Activated B cell treated with CpG ODN at 0.5 μM for 24 hours (primary cell): ENCODE results near the gene GSDME. TPM values are rescaled to one million over a fixed set of nuclear protein-coding genes. Genes with fewer than 3 reads are reported as not detected.

Source experiments
- ATAC-seq: fragments of 200-7000 bp; cut with Tn5 transposase; one replicate; pipeline ENCODE4 v1.10.0; 2021; ENCODE audit warnings: low read depth, mild to moderate bottlenecking, moderate library complexity
- CTCF ChIA-PET: fragments of 350-600 bp; sonication (Branson Sonifier 250); formaldehyde crosslinking; loops from one replicate; lab custom pipeline; 2021; ENCODE audit warnings: antibody characterized with exemption; lab: Charles Lee
- POLR2A ChIA-PET: fragments of 350-600 bp; sonication (Branson Sonifier 250); formaldehyde crosslinking; loops from one replicate; lab custom pipeline; 2021; ENCODE audit warnings: antibody characterized with exemption; lab: Charles Lee
- DNase-seq: peaks from one replicate; pipeline ENCODE4 v3.0.0; 2022
- H3K27ac Mint-ChIP-seq: one replicate; pipeline ENCODE4 v1.8.0; 2020; ENCODE audit warnings: mixed read lengths
- H3K27me3 Mint-ChIP-seq: one replicate; pipeline ENCODE4 v1.8.0; 2021; ENCODE audit warnings: mixed read lengths
- H3K36me3 Mint-ChIP-seq: one replicate; pipeline ENCODE4 v1.8.0; 2021; ENCODE audit warnings: low read depth, mixed read lengths
- H3K4me1 Mint-ChIP-seq: one replicate; pipeline ENCODE4 v1.8.0; 2021; ENCODE audit warnings: mixed read lengths
- H3K4me3 Mint-ChIP-seq: one replicate; pipeline ENCODE4 v1.8.0; 2020; ENCODE audit warnings: mild to moderate bottlenecking, mixed read lengths
- H3K9me3 Mint-ChIP-seq: one replicate; pipeline ENCODE4 v1.8.0; 2020; ENCODE audit warnings: mixed read lengths
- intact Hi-C: fragments of 100-400 bp; cut with micrococcal nuclease; formaldehyde crosslinking; loops from one replicate; pipeline ENCODE4 v1.15.1; 2024
- total RNA-seq: library from RNA; stranded (reverse); gene quantifications from 2 replicates; pipeline ENCODE4 v1.2.3, GENCODE V29; 2022
- TF ChIP-seq, protein P1 (sequence below): fragments of 200-600 bp; IDR thresholded peaks from one replicate; pipeline ENCODE4 v1.8.0; 2022; ENCODE audit warnings: antibody characterized with exemption, mild to moderate bottlenecking

Gene GSDME
- total RNA-seq, 1 donor from 2014 or later: 4.1 TPM

DNA sequence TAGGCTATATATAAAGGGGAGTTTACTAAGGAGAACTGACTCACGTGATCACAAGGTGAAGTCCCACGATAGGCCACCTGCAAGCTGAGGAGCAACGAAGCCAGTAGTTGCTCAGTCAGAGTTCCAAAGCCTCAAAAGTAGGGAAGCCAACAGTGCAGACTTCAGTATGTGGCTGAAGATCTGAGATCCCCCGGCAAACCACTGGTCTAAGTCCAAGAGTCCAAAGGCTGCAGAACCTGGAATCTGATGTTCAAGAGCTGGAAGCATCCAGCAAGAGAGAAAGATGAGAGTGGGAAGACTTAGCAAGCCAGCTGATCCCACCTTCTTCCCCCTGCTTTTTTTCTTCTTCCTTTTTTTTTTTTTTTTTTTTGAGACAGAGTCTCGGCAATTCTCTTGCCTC is 27.0 kb upstream of the GSDME start:
- DNase-seq: no peak
- CTCF ChIA-PET: no interaction called here
- Mint-ChIP-seq H3K4me1 (peaks cover 7% of the 10 kb centered on the region), H3K4me3 (no peak overlapping the region), H3K27me3 (no peaks in the 10 kb centered on the region), H3K36me3 (no peaks in the 10 kb centered on the region), H3K27ac (no peak overlapping the region), H3K9me3 (peaks cover 8% of the 10 kb centered on the region)
- intact Hi-C loops: no loop called here
- POLR2A ChIA-PET: interaction anchor here (0.5 kb wide), 1 partner anchor 1091 kb away, joined by 3 read pairs; no protein-coding TSS in a partner anchor
- TF ChIP-seq, protein P1, sequence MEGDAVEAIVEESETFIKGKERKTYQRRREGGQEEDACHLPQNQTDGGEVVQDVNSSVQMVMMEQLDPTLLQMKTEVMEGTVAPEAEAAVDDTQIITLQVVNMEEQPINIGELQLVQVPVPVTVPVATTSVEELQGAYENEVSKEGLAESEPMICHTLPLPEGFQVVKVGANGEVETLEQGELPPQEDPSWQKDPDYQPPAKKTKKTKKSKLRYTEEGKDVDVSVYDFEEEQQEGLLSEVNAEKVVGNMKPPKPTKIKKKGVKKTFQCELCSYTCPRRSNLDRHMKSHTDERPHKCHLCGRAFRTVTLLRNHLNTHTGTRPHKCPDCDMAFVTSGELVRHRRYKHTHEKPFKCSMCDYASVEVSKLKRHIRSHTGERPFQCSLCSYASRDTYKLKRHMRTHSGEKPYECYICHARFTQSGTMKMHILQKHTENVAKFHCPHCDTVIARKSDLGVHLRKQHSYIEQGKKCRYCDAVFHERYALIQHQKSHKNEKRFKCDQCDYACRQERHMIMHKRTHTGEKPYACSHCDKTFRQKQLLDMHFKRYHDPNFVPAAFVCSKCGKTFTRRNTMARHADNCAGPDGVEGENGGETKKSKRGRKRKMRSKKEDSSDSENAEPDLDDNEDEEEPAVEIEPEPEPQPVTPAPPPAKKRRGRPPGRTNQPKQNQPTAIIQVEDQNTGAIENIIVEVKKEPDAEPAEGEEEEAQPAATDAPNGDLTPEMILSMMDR: no peak
- ATAC-seq: no peak

DNA sequence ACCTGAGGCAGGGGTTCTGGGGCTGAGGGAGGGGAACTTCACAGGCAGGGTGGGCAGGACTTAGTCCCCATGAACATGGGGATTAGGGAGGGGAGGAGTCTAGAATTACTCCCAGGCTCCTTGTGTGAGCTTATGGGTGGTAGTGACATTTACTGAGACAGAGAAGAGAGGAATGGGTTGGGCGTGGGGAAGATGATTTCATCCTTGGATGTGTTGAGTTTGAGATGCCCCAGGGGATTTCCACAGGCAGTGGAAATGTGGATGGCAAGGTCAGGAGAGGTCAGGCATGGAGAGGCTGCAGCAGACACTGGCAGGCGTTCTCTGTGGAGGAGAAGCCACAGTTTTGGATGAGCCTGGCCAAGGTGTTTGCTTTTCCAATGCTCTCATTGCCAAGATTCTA is 26.4 kb upstream of the GSDME start:
- DNase-seq: no peak
- Mint-ChIP-seq H3K9me3 (peaks cover 5% of the 10 kb centered on the region), H3K36me3 (no peaks in the 10 kb centered on the region), H3K27me3 (no peaks in the 10 kb centered on the region), H3K4me3 (no peak overlapping the region), H3K27ac (no peak overlapping the region), H3K4me1 (peaks cover 12% of the 10 kb centered on the region)
- TF ChIP-seq, protein P1: no peak
- CTCF ChIA-PET: no interaction called here
- POLR2A ChIA-PET: no interaction called here
- intact Hi-C loops: no loop called here
- no peak for ATAC-seq

DNA sequence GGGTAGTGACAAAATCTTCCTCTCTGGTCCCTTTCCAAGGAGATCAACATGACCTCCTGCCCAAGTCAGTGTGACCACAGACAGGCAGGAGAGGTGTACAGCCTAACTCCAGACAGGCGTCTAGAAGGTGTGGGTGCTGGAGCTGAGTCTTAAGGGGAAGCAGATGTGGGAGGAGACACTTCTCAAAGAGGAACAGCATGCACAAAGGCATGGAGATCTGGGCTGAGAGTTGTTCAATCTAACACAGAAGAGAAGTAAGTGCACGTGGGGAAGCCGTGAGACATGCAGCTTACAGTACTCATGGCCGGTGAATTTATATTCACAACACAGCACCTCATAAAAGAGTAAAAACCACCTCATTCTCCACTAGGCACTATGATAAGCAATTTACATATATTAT is 23.8 kb upstream of the GSDME start:
- peaks cover 5% of the 10 kb centered on the region for H3K9me3 Mint-ChIP-seq
- H3K27ac Mint-ChIP-seq: no peak overlapping the region
- H3K4me1 Mint-ChIP-seq: peaks cover 6% of the 10 kb centered on the region
- H3K27me3 Mint-ChIP-seq: no peaks in the 10 kb centered on the region
- ChIA-PET CTCF (no interaction called here), POLR2A (no interaction called here)
- intact Hi-C loops: no loop called here
- H3K36me3 Mint-ChIP-seq: no peaks in the 10 kb centered on the region
- DNase-seq (no peak), ATAC-seq (no peak)
- no peak overlapping the region for H3K4me3 Mint-ChIP-seq
- TF ChIP-seq, protein P1: no peak

DNA sequence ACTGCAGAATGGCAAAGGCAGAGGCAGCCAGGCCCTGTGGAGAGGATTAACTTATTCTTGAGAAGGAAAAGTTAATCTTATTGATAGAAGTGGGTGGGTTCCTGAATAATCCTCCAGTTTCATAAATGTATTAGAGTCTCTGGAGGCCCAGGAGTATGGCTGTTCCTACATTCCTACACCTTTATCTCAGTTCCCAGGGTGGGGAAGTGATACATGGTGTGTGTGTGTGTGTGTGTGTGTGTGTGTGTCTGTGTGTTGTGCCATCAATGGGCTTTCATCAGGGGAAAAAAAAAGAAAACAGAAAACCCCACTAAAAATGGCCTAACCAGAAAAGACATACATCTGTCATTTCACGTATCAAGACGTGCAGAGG is 22.0 kb upstream of the GSDME start:
- no peak overlapping the region for H3K4me3 Mint-ChIP-seq
- ChIA-PET CTCF (interaction anchor here (1.1 kb wide), 1 partner anchor 33 kb away, joined by 3 read pairs; no protein-coding TSS in a partner anchor), POLR2A (no interaction called here)
- H3K27ac Mint-ChIP-seq: no peak overlapping the region
- H3K36me3 Mint-ChIP-seq: no peaks in the 10 kb centered on the region
- intact Hi-C loops: no loop called here
- TF ChIP-seq, protein P1: no peak
- peaks cover 6% of the 10 kb centered on the region for H3K4me1 Mint-ChIP-seq
- no peaks in the 10 kb centered on the region for H3K27me3 Mint-ChIP-seq
- H3K9me3 Mint-ChIP-seq: peaks cover 5% of the 10 kb centered on the region
- ATAC-seq: no peak
- no peak for DNase-seq

DNA sequence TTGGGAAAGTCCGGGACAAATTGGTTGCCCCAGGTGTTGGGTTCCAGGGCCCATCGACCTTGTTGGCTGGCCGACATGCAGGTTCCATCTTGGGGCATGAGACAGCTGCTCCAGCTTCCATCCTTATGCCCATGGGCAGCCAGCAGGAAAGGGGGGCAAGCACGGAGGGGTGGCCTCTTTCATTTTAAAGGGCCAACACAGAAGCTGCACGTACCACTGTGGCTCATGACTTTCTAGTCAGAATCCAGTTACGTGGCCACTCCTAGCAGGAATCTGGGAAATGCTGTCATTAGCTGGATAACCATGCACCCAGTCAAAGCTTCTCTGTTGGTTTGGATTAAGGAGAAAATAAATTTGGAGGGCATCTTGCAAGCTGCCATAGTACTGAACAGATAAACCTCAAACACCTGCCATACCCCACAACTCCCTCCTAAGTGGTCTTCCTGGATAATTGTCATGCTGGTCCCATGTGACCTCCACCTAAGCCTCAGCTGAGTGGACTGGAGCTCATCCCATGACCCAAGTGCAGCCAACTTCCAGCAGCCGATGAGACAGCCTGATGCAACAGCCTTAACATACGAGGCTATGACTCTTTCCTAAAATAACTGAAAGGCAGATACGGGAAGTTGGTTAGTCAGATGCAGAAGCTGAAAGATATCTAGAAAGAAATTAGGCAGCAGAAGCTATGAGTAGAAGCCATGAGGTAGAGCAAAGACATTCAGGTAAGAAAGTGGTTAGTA is 21.4 kb upstream of the GSDME start:
- ATAC-seq (no peak), DNase-seq (no peak)
- intact Hi-C loops: no loop called here
- TF ChIP-seq, protein P1: no peak
- Mint-ChIP-seq H3K27me3 (no peaks in the 10 kb centered on the region), H3K27ac (no peak overlapping the region), H3K4me1 (peaks cover 6% of the 10 kb centered on the region), H3K36me3 (no peaks in the 10 kb centered on the region), H3K4me3 (no peak overlapping the region), H3K9me3 (peaks cover 4% of the 10 kb centered on the region)
- POLR2A ChIA-PET: no interaction called here
- CTCF ChIA-PET: interaction anchor here (1.1 kb wide), 1 partner anchor 33 kb away, joined by 3 read pairs; no protein-coding TSS in a partner anchor
